ENCODE data around the gene ADPRHL1. TPM values are rescaled to one million over a fixed set of nuclear protein-coding genes. Genes with fewer than 3 reads are reported as not detected.

The ADPRHL1 gene
- total and polyA plus RNA-seq, 12 donors, result 163 to 939 (median 656) TPM

- 35 to 46% methylated on average over 29 of the region's 29 CpGs for WGBS, 2 donors
- H3K4me1 ChIP-seq, result peaks cover 14 to 57% (median 30%) of the 10 kb centered on the region in 9 donors
- peak overlapping the region in 9 of 10 donors; percentile 34 to 67 (median 53) for H3K4me3 ChIP-seq
Observed at GRCh38 chr13:113448885-113449692, 4.2 kb downstream of the ADPRHL1 start.

GRCh38 chr13:113448545-113448884, 4.8 kb downstream of the ADPRHL1 start:
- Histone ChIP-seq H3K27ac (peak overlapping the region; percentile 11 to 93 (median 72)), H3K4me1 (peaks cover 14 to 57% (median 30%) of the 10 kb centered on the region in 9 donors), H3K9me3 (no peaks in the 10 kb centered on the region), H3K36me3 (peaks cover 0 to 20% (median 0%) of the 10 kb centered on the region in 9 donors), H3K27me3 (no peaks in the 10 kb centered on the region), H3K4me3 (peak overlapping the region in 9 of 10 donors; percentile 34 to 67 (median 53))
- DNase-seq, result peak; percentile 62 to 73
- 11 to 32% methylated on average over 6 of the region's 6 CpGs for WGBS, 2 donors
- intact Hi-C loops (cut with DNase I), result no loop called here
- TF ChIP-seq CTCF (IDR thresholded peaks at IDR 0.05), result no peak
- ATAC-seq, result peak; percentile 13 to 49 (median 32)

More at GRCh38 chr13:113448885-113449692, 4.2 kb downstream of the ADPRHL1 start:
- H3K27me3 ChIP-seq, result no peaks in the 10 kb centered on the region
- no peak for TF ChIP-seq CTCF (IDR thresholded peaks at IDR 0.05)
- ATAC-seq (peak in 7 of 8 donors; percentile 7 to 29 (median 17)), DNase-seq (peak in 1 of 2 donors; percentile 28)
- peaks cover 0 to 14% (median 0%) of the 10 kb centered on the region in 9 donors for H3K36me3 ChIP-seq
- no peaks in the 10 kb centered on the region for H3K9me3 ChIP-seq
- intact Hi-C loops (cut with DNase I), result no loop called here
- H3K27ac ChIP-seq, result peak overlapping the region; percentile 11 to 93 (median 72)

GRCh38 chr13:113447596-113447995, 5.7 kb downstream of the ADPRHL1 start:
- 72 to 76% methylated on average over 6 of the region's 6 CpGs for WGBS, 2 donors
- H3K27ac ChIP-seq, result peak overlapping the region in 2 of 10 donors; percentile 78 to 82
- TF ChIP-seq CTCF (IDR thresholded peaks at IDR 0.05), result no peak
- peaks cover 0 to 28% (median 0%) of the 10 kb centered on the region in 9 donors for H3K36me3 ChIP-seq
- no peak for ATAC-seq
- no peak for DNase-seq
- H3K4me1 ChIP-seq, result peaks cover 14 to 57% (median 30%) of the 10 kb centered on the region in 9 donors
- no peaks in the 10 kb centered on the region for H3K9me3 ChIP-seq
- intact Hi-C loops (cut with DNase I), result no loop called here
- H3K27me3 ChIP-seq, result no peaks in the 10 kb centered on the region
- no peak overlapping the region for H3K4me3 ChIP-seq

- ATAC-seq (no peak), DNase-seq (no peak)
- H3K36me3 ChIP-seq, result peaks cover 0 to 34% (median 4%) of the 10 kb centered on the region in 9 donors
- H3K27ac ChIP-seq, result no peak overlapping the region
- intact Hi-C loops (cut with DNase I), result no loop called here
- H3K27me3 ChIP-seq, result no peaks in the 10 kb centered on the region
- no peak overlapping the region for H3K4me3 ChIP-seq
- WGBS, 2 donors, result 82 to 88% methylated on average over 9 of the region's 9 CpGs
- no peak for TF ChIP-seq CTCF (IDR thresholded peaks at IDR 0.05)
- no peaks in the 10 kb centered on the region for H3K9me3 ChIP-seq
- H3K4me1 ChIP-seq, result peaks cover 14 to 57% (median 30%) of the 10 kb centered on the region in 9 donors
Observed at GRCh38 chr13:113446488-113446854, 6.8 kb downstream of the ADPRHL1 start.
